ENCODE results near the gene SMIM45.
"Not testable (repeated sequence)": the region's sequence is repeated elsewhere in the genome, so short reads cannot be mapped to it uniquely, and the experiment has no call there.

Gene SMIM45

GRCh38 chr22:41948142-41948541 lies 3.8 kb upstream of the SMIM45 start:
- H3K9me3 ChIP-seq: no peaks in the 10 kb centered on the region
- no peaks in the 10 kb centered on the region for H3K36me3 ChIP-seq
- H3K27me3 ChIP-seq: no peaks in the 10 kb centered on the region
- TF ChIP-seq POLR2AphosphoS5 (IDR thresholded peaks at IDR 0.05) (no peak), CTCF (IDR thresholded peaks at IDR 0.05) (no peak), POLR2A (IDR thresholded peaks at IDR 0.05) (no peak)
- no peak overlapping the region for H3K4me3 ChIP-seq
- H3K4me1 ChIP-seq: no peaks in the 10 kb centered on the region
- no peak overlapping the region for H3K27ac ChIP-seq
- intact Hi-C loops (cut with DNase I; ENCODE audit: low total_unique reads): no loop called here
- no peak for DNase-seq (ENCODE audit: low spot score in 2 of 2)

- H3K27ac ChIP-seq; intact Hi-C loops (cut with DNase I; ENCODE audit: low total_unique reads); H3K4me3 ChIP-seq; H3K4me1 ChIP-seq; H3K36me3 ChIP-seq; H3K9me3 ChIP-seq; DNase-seq (ENCODE audit: low spot score in 2 of 2); H3K27me3 ChIP-seq: not testable (repeated sequence)
These were observed 3.0 kb upstream of the SMIM45 start for GRCh38 chr22:41948928-41949296.

- Histone ChIP-seq H3K36me3 (no peaks in the 10 kb centered on the region), H3K4me1 (no peaks in the 10 kb centered on the region), H3K27ac (no peak overlapping the region), H3K27me3 (no peaks in the 10 kb centered on the region), H3K4me3 (no peak overlapping the region), H3K9me3 (no peaks in the 10 kb centered on the region)
- no peak for TF ChIP-seq POLR2A (IDR thresholded peaks at IDR 0.05)
- no peak for TF ChIP-seq POLR2AphosphoS5 (IDR thresholded peaks at IDR 0.05)
- TF ChIP-seq CTCF (IDR thresholded peaks at IDR 0.05): no peak
- intact Hi-C loops (cut with DNase I; ENCODE audit: low total_unique reads): no loop called here
- no peak for DNase-seq (ENCODE audit: low spot score in 2 of 2)
These were observed 2.5 kb upstream of the SMIM45 start for GRCh38 chr22:41949297-41949965.

GRCh38 chr22:41952713-41953112 lies 763 bp downstream of the SMIM45 start:
- TF ChIP-seq POLR2A (IDR thresholded peaks at IDR 0.05) (no peak), POLR2AphosphoS5 (IDR thresholded peaks at IDR 0.05) (no peak)
- Histone ChIP-seq H3K27me3 (no peaks in the 10 kb centered on the region), H3K9me3 (no peaks in the 10 kb centered on the region), H3K27ac (no peak overlapping the region), H3K4me3 (no peak overlapping the region), H3K4me1 (no peaks in the 10 kb centered on the region), H3K36me3 (no peaks in the 10 kb centered on the region)
- intact Hi-C loops (cut with DNase I; ENCODE audit: low total_unique reads): no loop called here
- no peak for DNase-seq (ENCODE audit: low spot score in 2 of 2)

GRCh38 chr22:41957941-41958556 lies 6.1 kb downstream of the SMIM45 start:
- no peak for DNase-seq (ENCODE audit: low spot score in 2 of 2)
- intact Hi-C loops (cut with DNase I; ENCODE audit: low total_unique reads): no loop called here

More at GRCh38 chr22:41957941-41958556, 6.1 kb downstream of the SMIM45 start:
- no peaks in the 10 kb centered on the region for H3K27me3 ChIP-seq
- H3K4me1 ChIP-seq: peaks cover 0 to 3% of the 10 kb centered on the region in 2 donors
- no peaks in the 10 kb centered on the region for H3K9me3 ChIP-seq
- TF ChIP-seq POLR2A (IDR thresholded peaks at IDR 0.05) (no peak), POLR2AphosphoS5 (IDR thresholded peaks at IDR 0.05) (no peak), CTCF (IDR thresholded peaks at IDR 0.05) (no peak)
- no peak overlapping the region for H3K27ac ChIP-seq
- H3K36me3 ChIP-seq: no peaks in the 10 kb centered on the region
- H3K4me3 ChIP-seq: peak overlapping the region in 2 of 3 donors; percentile 20 to 57

All from breast epithelium (tissue), 4 donors.